Raji (cell line): ENCODE data around the gene GRB10.

Experiments
- POLR2A ChIP-seq: IDR thresholded peaks from 2 replicates; pipeline ENCODE4 v1.6.1; 2011; ENCODE audit warnings: low read depth, low read length, control low read depth; ENCODE audit not compliant: insufficient read depth

Gene GRB10

GRCh38 chr7:50631639-50632038 lies 151.1 kb downstream of the GRB10 start:
- TF ChIP-seq POLR2A, result no peak

- TF ChIP-seq POLR2A, result no peak
These were observed 151.6 kb downstream of the GRB10 start for GRCh38 chr7:50631100-50631499.

- no peak for TF ChIP-seq POLR2A
These were observed 153.3 kb downstream of the GRB10 start for GRCh38 chr7:50629238-50629901.

GRCh38 chr7:50628434-50629084 lies 154.1 kb downstream of the GRB10 start:
- TF ChIP-seq POLR2A, result no peak

GRCh38 chr7:50627824-50628361 lies 154.8 kb downstream of the GRB10 start:
- TF ChIP-seq POLR2A, result no peak

- TF ChIP-seq POLR2A, result no peak
These were observed 156.4 kb downstream of the GRB10 start for GRCh38 chr7:50626286-50626685.

GRCh38 chr7:50625360-50625759 lies 157.3 kb downstream of the GRB10 start:
- no peak for TF ChIP-seq POLR2A

- no peak for TF ChIP-seq POLR2A
These were observed 159.9 kb downstream of the GRB10 start for GRCh38 chr7:50622821-50623220.

GRCh38 chr7:50621973-50622490 lies 160.7 kb downstream of the GRB10 start:
- TF ChIP-seq POLR2A, result no peak

- no peak for TF ChIP-seq POLR2A
These were observed 161.5 kb downstream of the GRB10 start for GRCh38 chr7:50621206-50621605.

GRCh38 chr7:50620433-50620832 lies 162.3 kb downstream of the GRB10 start:
- TF ChIP-seq POLR2A, result no peak

GRCh38 chr7:50619684-50620083 lies 163.0 kb downstream of the GRB10 start:
- TF ChIP-seq POLR2A, result no peak

- TF ChIP-seq POLR2A, result no peak
These were observed 164.4 kb downstream of the GRB10 start for GRCh38 chr7:50618281-50618680.

GRCh38 chr7:50615519-50616080 lies 167.1 kb downstream of the GRB10 start:
- TF ChIP-seq POLR2A, result no peak

- TF ChIP-seq POLR2A, result no peak
These were observed 167.8 kb downstream of the GRB10 start for GRCh38 chr7:50614721-50615518.

GRCh38 chr7:50613473-50613872 lies 169.2 kb downstream of the GRB10 start:
- no peak for TF ChIP-seq POLR2A

GRCh38 chr7:50612704-50613103 lies 170.0 kb downstream of the GRB10 start:
- TF ChIP-seq POLR2A, result no peak
